Measurements from ENCODE around the gene MEST. TPM values are rescaled to one million over a fixed set of nuclear protein-coding genes. Genes with fewer than 3 reads are reported as not detected.

The MEST gene
- polyA plus RNA-seq, 1 donor (not counting 4 experiments of a cell fraction or from before 2014, with no cell fraction given) = 5.8 TPM

- dilution Hi-C loops (cut with MboI; ENCODE audit: extremely low pct_ligation_motif_present, low sequenced_read_pairs) = no loop called here
- TF ChIP-seq CTCF (optimal IDR thresholded peaks at IDR 0.05 in 1 of 3, IDR thresholded peaks at IDR 0.05 in 1 of 3, conservative IDR thresholded peaks at IDR 0.05 in 1 of 3; ENCODE audit: extremely low read depth in 1 of 3, insufficient read depth in 2 of 3, low read length in 3 of 3) (no peak), EZH2 (IDR thresholded peaks at IDR 0.05; ENCODE audit: low read length) (no peak)
Observed at GRCh38 chr7:130485734-130486113, 6.2 kb upstream of the MEST start.

GRCh38 chr7:130486114-130486953 lies 5.6 kb upstream of the MEST start:
- Histone ChIP-seq H3K4me2 (ENCODE audit: control insufficient read depth, extremely low read depth, insufficient read depth, low read depth, low read length) (peak overlapping the region; percentile 81), H3K27me3 (ENCODE audit: control insufficient read depth, extremely low read depth, insufficient read depth, low read length) (peaks cover 22% of the 10 kb centered on the region), H3K27ac (ENCODE audit: control insufficient read depth, insufficient read depth, low read length) (no peak overlapping the region), H3K9me3 (ENCODE audit: control insufficient read depth, low read depth, low read length) (no peaks in the 10 kb centered on the region), H3K4me1 (ENCODE audit: control insufficient read depth, extremely low read depth, insufficient read depth, low read length) (peaks cover 19% of the 10 kb centered on the region), H3K4me3 (ENCODE audit: control insufficient read depth in 2 of 3, extremely low read depth in 1 of 3, insufficient read depth in 2 of 3, low read depth in 1 of 3, low read length in 3 of 3) (peak overlapping the region; percentile 22 to 61 (median 52)), H3K9ac (ENCODE audit: control insufficient read depth, extremely low read depth, insufficient read depth, low read length) (peak overlapping the region; percentile 44), H3K36me3 (ENCODE audit: control insufficient read depth in 2 of 2, extremely low read depth in 1 of 2, insufficient read depth in 2 of 2, low read length in 2 of 2) (no peaks in the 10 kb centered on the region), H4K20me1 (ENCODE audit: control insufficient read depth, extremely low read depth, insufficient read depth, low read length) (no peaks in the 10 kb centered on the region), H2AFZ (ENCODE audit: control insufficient read depth, low read length) (peak overlapping the region; percentile 89), H3K9me1 (ENCODE audit: control insufficient read depth, extremely low read depth, insufficient read depth, low read length) (no peaks in the 10 kb centered on the region), H3K79me2 (ENCODE audit: control insufficient read depth, insufficient read depth, low read length) (no peaks in the 10 kb centered on the region)
- dilution Hi-C loops (cut with MboI; ENCODE audit: extremely low pct_ligation_motif_present, low sequenced_read_pairs) = no loop called here
- FAIRE-seq (no peak), DNase-seq (ENCODE audit: low read depth, low spot score) (peak; percentile 15)
- TF ChIP-seq EZH2 (IDR thresholded peaks at IDR 0.05; ENCODE audit: low read length) (no peak), CTCF (optimal IDR thresholded peaks at IDR 0.05 in 1 of 3, IDR thresholded peaks at IDR 0.05 in 1 of 3, conservative IDR thresholded peaks at IDR 0.05 in 1 of 3; ENCODE audit: extremely low read depth in 1 of 3, insufficient read depth in 2 of 3, low read length in 3 of 3) (peak; percentile 66 to 79 (median 77))

More at GRCh38 chr7:130485734-130486113, 6.2 kb upstream of the MEST start:
- peaks cover 19% of the 10 kb centered on the region for H3K4me1 ChIP-seq (ENCODE audit: control insufficient read depth, extremely low read depth, insufficient read depth, low read length)
- H3K9ac ChIP-seq (ENCODE audit: control insufficient read depth, extremely low read depth, insufficient read depth, low read length) = no peak overlapping the region
- FAIRE-seq = no peak
- H3K79me2 ChIP-seq (ENCODE audit: control insufficient read depth, insufficient read depth, low read length) = no peaks in the 10 kb centered on the region
- H3K27me3 ChIP-seq (ENCODE audit: control insufficient read depth, extremely low read depth, insufficient read depth, low read length) = peaks cover 16% of the 10 kb centered on the region
- H3K36me3 ChIP-seq (ENCODE audit: control insufficient read depth in 2 of 2, extremely low read depth in 1 of 2, insufficient read depth in 2 of 2, low read length in 2 of 2) = no peaks in the 10 kb centered on the region
- no peaks in the 10 kb centered on the region for H3K9me3 ChIP-seq (ENCODE audit: control insufficient read depth, low read depth, low read length)
- H4K20me1 ChIP-seq (ENCODE audit: control insufficient read depth, extremely low read depth, insufficient read depth, low read length) = no peaks in the 10 kb centered on the region
- no peak overlapping the region for H3K27ac ChIP-seq (ENCODE audit: control insufficient read depth, insufficient read depth, low read length)
- no peak for DNase-seq (ENCODE audit: low read depth, low spot score)
- no peaks in the 10 kb centered on the region for H3K9me1 ChIP-seq (ENCODE audit: control insufficient read depth, extremely low read depth, insufficient read depth, low read length)
- H3K4me2 ChIP-seq (ENCODE audit: control insufficient read depth, extremely low read depth, insufficient read depth, low read depth, low read length) = peak overlapping the region; percentile 81
- peak overlapping the region; percentile 89 for H2AFZ ChIP-seq (ENCODE audit: control insufficient read depth, low read length)
- peak overlapping the region in 2 of 3 experiments; percentile 52 to 61 for H3K4me3 ChIP-seq (ENCODE audit: control insufficient read depth in 2 of 3, extremely low read depth in 1 of 3, insufficient read depth in 2 of 3, low read depth in 1 of 3, low read length in 3 of 3)
